Right ventricle myocardium inferior (tissue), 1 donor: Measurements from ENCODE around the gene NAMPT. TPM values are rescaled to one million over a fixed set of nuclear protein-coding genes. Genes with fewer than 3 reads are reported as not detected.

Experiments used
- ATAC-seq: fragments of 200-7000 bp; cut with Tn5 transposase; one replicate; pipeline ENCODE4 v1.9.1; 2020; ENCODE audit warnings: mild to moderate bottlenecking, moderate library complexity
- DNase-seq: peaks from one replicate; pipeline ENCODE4 v3.0.0; 2021; ENCODE audit errors: missing footprints
- intact Hi-C: fragments of 100-400 bp; cut with DNase I; formaldehyde crosslinking; loops from one replicate; pipeline ENCODE4 v1.11.0; 2022
- total RNA-seq: library from RNA; stranded (reverse); fragmentation: NEBNext Ultra II Directional; extraction: Animal tissue kit (Norgen Biotek cat#: 25700); gene quantifications from one replicate; pipeline ENCODE4 v1.2.1, GENCODE V29; 2021
- donor health status: DM: no; HTN: yes; CAD: no; lungs with severe emphysema.

The NAMPT gene
- total RNA-seq, 1 donor from 2014 or later, result 219 TPM

DNA sequence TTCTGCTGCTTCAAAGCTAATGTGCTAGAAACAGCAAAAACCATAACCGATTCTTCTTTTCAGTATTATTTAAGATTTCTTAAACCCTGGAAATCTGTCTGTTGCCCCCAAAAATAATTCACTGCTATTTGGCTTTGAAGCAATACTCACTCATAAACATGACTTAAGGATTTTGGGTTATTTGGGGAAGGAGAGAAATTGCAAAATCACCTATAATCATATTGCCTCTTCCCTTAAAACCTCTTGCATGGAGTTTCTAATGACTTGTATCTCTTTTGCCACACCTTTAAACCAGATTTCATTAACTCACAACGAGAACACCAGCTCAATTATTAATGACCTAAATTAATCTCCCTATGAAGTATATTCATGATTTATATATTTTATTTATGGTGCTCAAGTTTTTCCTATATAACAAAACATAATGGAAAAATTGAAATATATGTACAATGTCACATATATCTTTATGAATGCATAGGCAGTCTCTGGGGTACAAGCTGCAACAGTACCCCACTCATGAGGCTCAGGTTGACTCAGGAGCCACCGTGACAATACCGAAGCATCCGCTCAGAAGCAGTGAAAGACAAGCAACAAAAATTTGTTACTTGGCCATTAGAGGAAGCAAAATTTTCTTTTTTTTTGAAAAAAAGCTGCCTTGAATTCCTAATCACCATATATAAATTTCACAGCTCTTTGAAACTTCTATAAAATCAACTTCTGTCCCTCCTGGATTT, 3.0 kb downstream of the NAMPT start:
- intact Hi-C loops, result loop anchor here (10.0 kb wide), 1 partner anchor 217 kb away; no protein-coding TSS in a partner anchor
- DNase-seq, result no peak
- ATAC-seq, result no peak

DNA sequence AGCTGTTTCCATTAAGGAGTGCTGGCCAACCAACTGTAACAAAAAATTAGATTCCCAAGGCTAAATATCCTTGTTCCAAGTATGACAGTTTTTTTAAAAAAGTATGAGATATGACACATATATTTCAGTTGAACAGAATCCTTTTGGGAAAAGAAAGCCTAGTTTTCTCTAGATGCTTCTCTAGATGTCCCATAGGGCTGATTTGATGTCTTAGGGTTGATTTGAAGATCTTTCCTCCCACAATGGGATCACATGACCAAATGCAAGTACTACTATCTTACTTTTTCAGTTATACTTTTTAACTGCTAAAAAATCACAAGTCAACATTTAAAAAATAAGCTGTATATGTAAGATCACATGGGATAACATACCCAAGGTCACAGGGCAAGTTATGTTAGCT, 3.7 kb downstream of the NAMPT start:
- DNase-seq, result no peak
- ATAC-seq, result no peak
- intact Hi-C loops, result loop anchor here (10.0 kb wide), 1 partner anchor 216 kb away; no protein-coding TSS in a partner anchor

DNA sequence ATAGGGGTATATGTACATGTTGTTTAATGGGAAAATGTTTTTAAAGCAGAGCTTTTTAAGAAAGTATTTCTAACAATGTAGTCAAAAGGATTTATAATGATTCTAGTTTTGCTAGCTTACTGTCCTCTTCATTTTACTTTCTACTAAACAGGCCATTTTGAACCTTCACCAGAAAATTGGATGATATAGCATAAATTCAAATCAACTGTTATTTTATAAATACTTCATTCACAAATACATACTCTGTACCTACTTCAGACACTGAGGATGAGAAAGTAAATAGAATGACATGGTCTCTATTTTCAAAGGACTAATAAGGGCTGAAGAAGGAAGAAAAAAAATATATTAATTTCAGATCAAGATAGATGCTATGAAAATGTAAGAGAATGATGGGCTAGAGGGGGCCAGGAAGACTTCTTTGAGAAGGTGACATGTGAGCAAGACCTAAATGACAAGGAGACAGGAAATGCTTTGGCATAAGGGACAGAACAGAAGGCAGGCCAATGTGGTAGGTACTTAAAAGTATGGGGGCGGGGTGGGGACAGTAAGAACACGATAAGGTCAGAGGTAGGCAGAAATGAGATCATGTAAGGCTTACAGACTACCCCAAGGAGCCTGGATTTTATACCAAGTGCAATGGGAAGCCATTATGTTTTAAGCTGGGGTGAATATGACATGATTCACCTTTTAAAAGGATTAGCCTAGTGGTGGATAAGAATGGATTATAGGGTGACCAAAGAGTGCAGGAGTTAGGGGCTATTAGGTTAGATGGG, 5.2 kb downstream of the NAMPT start:
- intact Hi-C loops, result loop anchor here (10.0 kb wide), 1 partner anchor 215 kb away; no protein-coding TSS in a partner anchor
- DNase-seq, result no peak
- no peak for ATAC-seq

DNA sequence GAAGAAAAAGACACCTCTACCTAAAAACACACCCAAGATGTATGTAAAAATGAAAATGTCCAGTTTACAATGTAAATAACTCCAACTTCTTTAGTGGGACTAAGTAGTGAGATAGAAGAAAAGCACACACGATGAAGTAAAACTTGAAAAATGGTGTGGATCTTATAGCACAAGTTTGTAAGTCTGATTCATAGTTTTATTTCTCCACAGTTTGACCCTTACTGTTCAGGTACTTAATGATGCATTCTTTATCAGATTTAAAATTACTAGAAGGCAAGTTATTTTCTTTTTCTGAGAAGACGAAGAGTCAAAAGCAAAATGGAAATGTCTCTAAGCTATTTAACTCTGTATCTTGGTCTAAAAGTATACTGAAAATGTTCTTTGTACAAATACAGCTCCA, 6.1 kb downstream of the NAMPT start:
- ATAC-seq (no peak), DNase-seq (no peak)
- intact Hi-C loops, result no loop called here

DNA sequence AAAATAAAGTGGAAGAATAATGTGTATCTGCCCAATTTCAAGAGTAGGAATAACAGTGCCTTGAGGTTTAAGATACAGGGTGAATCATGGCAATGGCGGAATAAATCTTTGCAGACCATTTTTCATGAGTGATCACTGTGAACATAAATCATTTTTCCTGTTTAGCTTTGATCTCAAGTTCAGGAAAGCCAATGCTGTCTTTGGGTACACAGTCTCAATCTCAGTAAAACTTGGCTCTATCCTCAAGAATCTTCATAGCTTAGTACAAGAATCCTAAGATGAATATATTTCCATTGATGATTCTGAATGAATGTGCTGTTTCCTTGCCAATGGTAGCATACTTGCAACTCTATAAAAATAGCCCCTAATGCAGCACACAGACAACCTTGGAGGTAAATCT, 6.8 kb downstream of the NAMPT start:
- intact Hi-C loops, result no loop called here
- no peak for DNase-seq
- no peak for ATAC-seq

DNA sequence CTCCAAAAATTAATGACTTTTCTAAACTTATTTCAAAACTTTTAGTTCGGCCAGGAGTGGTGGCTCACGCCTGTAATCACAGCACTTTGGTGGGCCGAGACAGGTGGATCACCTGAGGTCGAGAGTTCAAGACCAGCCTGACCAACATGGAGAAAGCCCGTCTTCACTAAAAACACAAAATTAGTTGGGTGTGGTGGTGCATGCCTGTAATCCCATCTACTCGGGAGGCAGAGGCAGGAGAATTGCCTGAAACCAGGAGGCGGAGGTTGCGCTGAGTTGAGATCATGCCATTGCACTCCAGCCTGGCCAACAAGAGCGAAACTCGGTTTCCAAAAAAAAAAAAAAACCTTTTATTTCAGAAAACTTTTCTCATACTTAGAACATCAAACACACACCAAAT, 8.3 kb downstream of the NAMPT start:
- DNase-seq, result no peak
- no peak for ATAC-seq
- intact Hi-C loops, result no loop called here

DNA sequence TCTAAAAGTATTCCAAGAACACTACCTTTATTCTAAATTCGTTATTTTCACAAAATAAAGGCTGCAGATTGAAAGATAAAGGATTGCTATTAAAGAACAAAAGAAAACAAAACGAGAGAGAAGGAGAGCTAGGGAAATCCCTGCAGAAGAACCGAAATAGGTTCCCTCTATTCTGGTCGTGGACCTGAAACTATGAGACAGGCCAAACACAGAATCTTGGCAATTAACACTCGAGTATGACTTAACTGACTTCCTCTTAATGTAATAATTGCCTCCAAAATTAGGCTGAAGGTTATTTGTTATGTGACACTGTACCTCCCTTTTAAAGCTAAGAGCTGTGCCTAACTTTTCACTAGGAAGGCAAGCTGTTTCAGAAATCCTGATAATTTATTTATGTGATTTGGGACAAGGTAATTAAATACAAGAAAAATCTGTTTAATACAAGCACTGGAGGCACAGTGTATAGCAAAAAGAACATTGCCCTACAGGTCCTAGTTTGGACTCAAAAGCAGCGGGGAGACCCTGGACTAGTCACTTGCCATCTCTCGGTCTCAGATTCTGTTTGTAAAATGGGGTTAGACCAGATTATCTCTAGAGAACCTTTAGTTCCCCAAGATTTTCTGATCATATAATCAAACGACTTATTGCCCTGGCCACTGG, 11.6 kb downstream of the NAMPT start:
- DNase-seq, result no peak
- no peak for ATAC-seq
- intact Hi-C loops, result no loop called here

DNA sequence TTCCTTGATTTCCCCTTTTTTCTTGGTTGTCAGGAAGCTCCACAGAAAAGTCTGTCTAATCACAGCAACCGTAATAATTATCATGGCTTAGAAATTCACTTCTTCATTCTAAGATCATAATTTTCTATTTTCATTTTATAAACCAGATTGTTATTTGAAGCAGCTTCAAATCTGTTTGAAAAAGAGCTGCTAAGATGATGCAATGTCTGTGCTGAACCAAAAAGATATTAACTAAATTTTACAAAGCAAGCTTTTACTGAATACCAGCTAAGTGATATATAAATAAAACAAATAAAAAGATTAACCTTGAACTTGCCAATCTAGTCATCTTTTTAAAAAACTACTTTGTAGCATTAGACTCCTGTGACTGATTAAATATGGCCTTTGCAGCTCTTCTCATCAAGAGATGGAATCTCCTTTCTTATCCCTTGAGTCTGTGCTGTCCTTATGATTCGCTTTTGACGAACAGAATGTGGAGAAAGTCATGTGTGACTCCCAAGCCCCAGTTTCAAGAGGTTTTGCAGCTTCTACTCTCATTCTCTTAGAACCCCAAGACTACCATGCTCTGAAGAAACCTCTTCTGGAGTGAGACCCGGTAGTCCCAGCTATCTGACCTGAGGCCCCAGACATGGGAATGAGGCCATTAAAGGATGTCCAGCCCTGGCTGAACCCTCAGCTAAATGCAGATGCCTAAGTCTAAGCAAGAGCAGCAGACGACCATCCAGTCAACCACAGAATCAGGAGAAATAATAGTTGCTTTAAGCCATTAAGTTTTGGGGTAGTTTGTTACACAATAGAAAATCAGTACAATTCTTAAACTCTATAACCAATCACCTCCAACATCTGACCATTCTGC, 14.4 kb downstream of the NAMPT start:
- peak; percentile 27 for ATAC-seq
- intact Hi-C loops, result no loop called here

DNA sequence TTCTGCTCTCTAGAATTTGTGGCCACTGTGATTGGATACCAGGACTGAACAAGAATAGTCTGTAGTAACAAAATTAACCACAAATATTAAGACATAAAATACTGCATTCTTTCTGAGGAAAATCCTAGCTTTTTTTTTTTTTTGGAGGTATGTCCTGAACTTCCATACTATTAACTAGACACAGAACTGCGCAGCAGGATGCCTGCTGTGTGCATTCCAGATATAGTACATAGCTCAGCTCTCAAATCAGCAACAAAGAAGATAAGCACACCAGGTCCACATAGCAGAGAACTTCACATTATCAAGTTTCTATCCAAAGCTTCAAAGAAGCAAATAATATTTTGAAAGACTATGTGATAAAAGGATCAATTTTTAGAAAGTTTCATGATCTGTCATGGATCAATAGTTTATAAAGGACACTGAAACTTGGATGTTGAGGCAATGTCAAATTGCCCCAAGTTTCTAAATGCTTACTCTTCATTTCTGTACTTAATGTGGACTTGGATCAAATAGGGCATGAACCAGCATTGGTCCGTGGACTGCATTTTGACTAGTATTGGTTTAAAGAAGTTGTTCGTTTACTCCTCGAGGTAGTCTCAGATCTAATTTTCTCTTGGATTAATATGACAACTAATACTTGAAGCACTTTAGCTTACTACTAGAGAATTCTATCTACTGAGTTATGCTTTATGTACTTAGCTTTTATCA, 15.4 kb downstream of the NAMPT start:
- intact Hi-C loops, result no loop called here
- peak; percentile 81 for ATAC-seq
- no peak for DNase-seq

More for the DNA sequence above, 14.4 kb downstream of the NAMPT start:
- no peak for DNase-seq

DNA sequence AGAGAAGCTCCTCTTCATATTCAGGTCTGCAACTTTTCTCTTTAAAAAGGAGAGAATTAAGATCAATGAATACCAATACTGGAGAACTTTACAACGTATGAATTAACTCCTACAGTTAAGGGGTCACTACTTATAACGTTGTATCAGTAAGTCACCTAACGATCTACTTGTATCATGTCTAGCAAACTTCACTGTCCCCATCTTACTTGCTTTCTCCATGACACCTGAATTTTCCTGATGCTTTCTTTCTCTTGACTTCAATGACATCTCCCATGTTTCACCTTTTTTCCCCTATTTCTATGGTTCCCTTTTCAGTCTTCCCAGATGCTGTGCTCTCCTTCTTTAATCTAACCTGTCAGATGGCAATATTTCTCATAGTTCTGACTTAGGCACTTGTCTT, 19.6 kb downstream of the NAMPT start:
- DNase-seq, result no peak
- intact Hi-C loops, result no loop called here
- ATAC-seq, result no peak

DNA sequence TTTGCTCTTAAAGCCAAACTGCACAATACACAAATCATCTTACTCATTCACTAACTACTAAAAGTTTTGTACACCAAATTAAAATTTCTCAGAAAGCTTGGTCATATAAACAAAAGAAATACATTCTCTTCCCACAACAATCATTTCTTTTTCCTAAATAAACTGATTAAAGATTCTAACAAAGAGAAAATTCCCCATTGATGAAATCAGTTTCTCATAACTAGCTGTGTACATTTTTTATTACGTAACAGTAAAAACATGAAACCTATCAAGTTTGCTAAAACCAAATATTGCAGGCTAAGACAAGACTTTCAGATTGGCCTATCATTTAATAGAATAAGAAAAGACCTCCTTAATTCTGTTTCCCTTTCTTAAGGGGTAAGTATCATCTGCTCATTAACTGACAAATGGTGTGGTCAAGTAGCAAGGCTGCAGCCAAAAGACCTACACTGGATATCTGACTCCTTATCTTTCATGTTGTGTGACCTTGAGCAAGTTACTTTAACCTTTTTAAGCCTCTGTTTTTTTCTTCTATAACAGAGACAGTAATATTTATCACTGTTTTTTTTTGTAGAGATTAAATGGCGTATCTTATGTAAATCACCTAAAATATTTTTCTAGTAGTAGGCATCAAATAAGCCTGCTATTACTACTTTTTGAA, 22.4 kb downstream of the NAMPT start:
- no peak for DNase-seq
- intact Hi-C loops, result no loop called here
- no peak for ATAC-seq

DNA sequence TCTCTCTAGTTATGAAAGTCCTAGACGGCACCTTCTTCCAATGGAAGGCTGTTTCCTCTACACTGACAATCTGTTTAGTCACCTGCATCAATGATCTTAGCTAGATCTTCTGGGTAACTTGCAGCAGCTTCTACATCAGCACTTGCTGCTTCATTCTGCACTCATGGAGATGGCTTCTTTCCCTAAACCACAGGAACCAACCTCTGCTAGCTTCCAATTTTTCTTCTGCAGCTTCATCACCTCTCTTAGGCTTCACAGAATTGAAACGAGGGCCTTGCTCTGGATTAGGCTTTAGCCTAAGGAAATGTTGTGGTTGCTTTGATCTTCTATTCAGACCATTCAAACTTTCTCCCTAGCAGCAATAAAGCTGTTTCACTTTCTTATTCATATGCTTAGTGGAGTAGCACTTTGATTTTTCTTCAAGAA, 24.6 kb downstream of the NAMPT start:
- intact Hi-C loops, result no loop called here
- DNase-seq (no peak), ATAC-seq (no peak)

DNA sequence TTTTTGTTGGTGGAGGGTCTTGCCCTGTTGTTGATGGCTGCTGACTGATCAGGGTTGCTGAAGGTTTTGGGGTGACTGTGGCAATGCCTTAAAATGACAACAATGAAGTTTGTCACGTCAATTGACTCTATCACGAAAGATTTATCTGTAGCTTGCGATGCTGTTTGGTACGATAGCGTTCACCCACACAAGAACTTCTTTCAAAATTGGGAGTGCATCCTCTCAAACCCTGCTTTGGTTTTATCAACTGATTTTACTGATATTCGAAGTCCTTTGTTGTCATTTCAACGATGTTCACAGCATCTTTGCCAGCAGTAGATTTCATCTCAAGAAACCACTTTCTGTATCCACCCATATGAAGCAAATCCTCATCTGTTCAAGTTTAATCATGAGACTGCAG, 26.0 kb downstream of the NAMPT start:
- intact Hi-C loops, result no loop called here
- ATAC-seq (no peak), DNase-seq (no peak)

DNA sequence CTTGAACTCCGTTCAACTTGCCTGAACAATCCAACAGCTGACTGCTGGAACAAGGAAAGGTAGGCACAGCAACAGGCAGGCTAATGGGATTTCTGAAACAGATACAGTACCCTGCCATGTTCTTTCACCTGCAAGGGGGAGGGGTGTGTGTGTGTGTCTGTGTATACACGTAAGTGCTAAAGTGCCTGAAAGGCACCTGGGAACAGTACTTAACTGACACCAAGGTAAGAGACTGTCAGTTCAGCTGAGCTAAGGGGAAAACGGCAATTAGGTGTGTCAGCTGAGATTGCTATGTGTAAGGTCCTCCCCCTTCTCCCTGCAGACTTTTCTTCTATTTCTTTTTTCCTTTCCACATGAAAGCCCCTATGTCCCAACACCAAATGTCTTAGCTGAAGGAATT, 27.0 kb downstream of the NAMPT start:
- intact Hi-C loops, result no loop called here
- no peak for ATAC-seq
- DNase-seq, result no peak

DNA sequence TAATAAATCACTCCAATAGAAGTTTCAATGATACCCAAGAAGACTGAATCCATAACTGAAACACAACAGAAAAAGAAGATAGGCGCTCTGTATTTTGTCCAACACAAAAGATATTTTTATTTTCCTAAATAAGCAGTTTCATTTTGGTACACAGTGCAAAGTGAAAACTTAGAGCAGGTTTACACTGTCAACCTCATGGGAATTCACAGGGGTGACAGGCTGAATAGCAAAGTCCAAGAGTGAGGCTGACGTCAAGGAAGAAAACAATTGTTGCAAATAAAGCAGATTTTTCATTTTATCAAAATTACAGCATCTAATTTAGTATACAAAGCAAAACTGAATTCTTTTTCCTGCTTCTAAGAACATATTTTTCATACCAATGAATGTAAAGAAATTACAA, 28.6 kb downstream of the NAMPT start:
- ATAC-seq, result no peak
- no peak for DNase-seq
- intact Hi-C loops, result no loop called here

DNA sequence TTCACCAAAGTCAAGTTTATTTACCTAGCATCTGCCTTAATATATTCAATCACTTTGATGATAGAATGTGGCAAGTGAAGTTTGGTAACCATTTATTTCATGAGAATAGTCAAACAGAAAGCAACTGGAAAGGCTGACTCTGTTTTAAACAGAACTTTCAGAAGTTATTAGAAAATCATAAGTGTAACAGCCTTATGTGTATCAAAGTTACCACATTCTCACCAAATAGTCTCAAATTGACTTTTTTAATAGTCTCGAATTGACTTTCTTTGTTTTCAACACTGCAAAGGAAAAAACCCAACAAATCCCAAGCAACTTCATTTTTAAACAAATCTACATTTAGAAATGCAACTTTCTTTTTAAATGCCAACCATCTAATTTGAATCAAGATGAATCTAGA, 29.5 kb downstream of the NAMPT start:
- intact Hi-C loops, result no loop called here
- ATAC-seq, result no peak

DNA sequence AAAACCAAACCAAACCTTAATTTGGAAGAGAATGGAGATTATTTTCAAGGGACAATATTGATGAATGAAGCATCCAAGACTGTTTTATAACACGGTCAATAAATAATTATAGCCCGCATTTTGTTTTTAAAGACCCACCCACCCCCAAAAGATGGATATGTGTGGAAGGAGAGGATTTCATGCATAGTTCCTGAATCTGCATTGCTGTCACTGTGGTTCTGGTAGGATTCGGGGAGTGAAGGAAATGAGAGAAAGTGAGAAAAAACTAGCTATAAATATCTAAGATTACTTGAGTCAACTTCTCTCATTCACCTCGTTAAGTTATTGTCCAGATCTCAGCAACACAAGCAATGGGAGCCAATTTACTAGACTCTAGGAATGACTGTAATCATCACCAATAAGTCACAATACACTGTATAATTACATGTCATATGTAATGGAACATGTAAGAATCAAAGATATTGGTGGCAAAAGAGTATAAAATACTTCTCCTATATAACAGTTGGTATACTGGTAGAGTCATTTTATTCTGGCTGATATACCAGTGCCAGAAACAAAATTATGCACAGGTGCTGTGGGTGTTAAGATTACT, 30.2 kb downstream of the NAMPT start:
- intact Hi-C loops, result no loop called here
- ATAC-seq, result no peak
- no peak for DNase-seq

More for the DNA sequence above, 29.5 kb downstream of the NAMPT start:
- no peak for DNase-seq
